ENCODE measurements around the gene BBS4. TPM values are rescaled to one million over a fixed set of nuclear protein-coding genes. Genes with fewer than 3 reads are reported as not detected.

BBS4 gene
- total RNA-seq, 1 donor from 2014 or later = 18.5 TPM

DNA sequence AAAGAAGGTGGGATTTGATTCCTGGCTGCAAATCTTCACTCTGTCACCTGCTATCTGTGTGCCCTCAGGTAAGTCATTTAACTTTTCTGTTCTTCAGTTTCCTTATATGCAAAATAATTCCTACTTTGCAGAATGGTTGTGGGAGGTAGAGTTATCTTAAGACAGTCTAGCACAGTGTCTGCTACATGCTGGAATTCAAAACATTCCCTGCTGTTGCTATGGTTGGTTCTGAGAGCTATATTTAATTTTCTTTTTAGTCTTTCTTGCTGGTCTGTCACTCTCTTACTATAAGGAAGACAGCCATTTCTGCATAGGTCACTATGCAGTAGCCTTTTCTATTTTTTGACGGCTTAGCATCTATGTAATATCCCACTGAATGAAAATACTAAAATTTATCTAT lies 101.5 kb downstream of the BBS4 start:
- peaks cover 11% of the 10 kb centered on the region for H3K4me1 ChIP-seq
- H3K36me3 ChIP-seq = no peaks in the 10 kb centered on the region
- H3K4me3 ChIP-seq = no peak overlapping the region
- no peaks in the 10 kb centered on the region for H3K9me3 ChIP-seq
- DNase-seq (no peak), ATAC-seq (no peak)
- TF ChIP-seq, protein P1, sequence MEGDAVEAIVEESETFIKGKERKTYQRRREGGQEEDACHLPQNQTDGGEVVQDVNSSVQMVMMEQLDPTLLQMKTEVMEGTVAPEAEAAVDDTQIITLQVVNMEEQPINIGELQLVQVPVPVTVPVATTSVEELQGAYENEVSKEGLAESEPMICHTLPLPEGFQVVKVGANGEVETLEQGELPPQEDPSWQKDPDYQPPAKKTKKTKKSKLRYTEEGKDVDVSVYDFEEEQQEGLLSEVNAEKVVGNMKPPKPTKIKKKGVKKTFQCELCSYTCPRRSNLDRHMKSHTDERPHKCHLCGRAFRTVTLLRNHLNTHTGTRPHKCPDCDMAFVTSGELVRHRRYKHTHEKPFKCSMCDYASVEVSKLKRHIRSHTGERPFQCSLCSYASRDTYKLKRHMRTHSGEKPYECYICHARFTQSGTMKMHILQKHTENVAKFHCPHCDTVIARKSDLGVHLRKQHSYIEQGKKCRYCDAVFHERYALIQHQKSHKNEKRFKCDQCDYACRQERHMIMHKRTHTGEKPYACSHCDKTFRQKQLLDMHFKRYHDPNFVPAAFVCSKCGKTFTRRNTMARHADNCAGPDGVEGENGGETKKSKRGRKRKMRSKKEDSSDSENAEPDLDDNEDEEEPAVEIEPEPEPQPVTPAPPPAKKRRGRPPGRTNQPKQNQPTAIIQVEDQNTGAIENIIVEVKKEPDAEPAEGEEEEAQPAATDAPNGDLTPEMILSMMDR (IDR thresholded peaks at IDR 0.05) = no peak
- no peaks in the 10 kb centered on the region for H3K27me3 ChIP-seq (ENCODE audit: low read depth)
- intact Hi-C loops (cut with DNase I) = no loop called here
- H3K27ac ChIP-seq = no peak overlapping the region

Other genes starting within 250 kb of the BBS4 start
- 149 TPM for gene ARIH1, start 211.9 kb upstream of the BBS4 start, total RNA-seq
- gene GOLGA6B, start 31.5 kb upstream of the BBS4 start, total RNA-seq = not detected
- not detected for gene HIGD2B, start within 50 bp of the BBS4 start, total RNA-seq
- 87.1 TPM for gene ADPGK, start 97.6 kb downstream of the BBS4 start, total RNA-seq